Neural progenitor cell (in vitro differentiated cells): ENCODE results near the gene ZCWPW1. TPM values are rescaled to one million over a fixed set of nuclear protein-coding genes. Genes with fewer than 3 reads are reported as not detected.

Source experiments
- DNase-seq: peaks from one replicate; pipeline ENCODE4 v3.0.0-alpha.2; 2016; ENCODE audit warnings: low spot score
- H2AFZ ChIP-seq: fragments of 200-600 bp; sonication (generic); replicated peaks from 2 replicates; pipeline ENCODE4 v1.6.1; 2016; ENCODE audit warnings: antibody characterized with exemption
- H3F3A ChIP-seq: fragments of 200-600 bp; sonication (generic); 2 replicates; pipeline ENCODE4 v1.6.1; 2016; ENCODE audit warnings: antibody characterized with exemption, low read depth
- H3K27ac ChIP-seq: fragments of 200-600 bp; sonication (generic); 2 replicates; pipeline ENCODE4 v1.5.1; 2016; ENCODE audit warnings: mild to moderate bottlenecking
- H3K27me3 ChIP-seq: fragments of 200-600 bp; sonication (generic); 2 replicates; pipeline ENCODE4 v1.6.1; 2016; ENCODE audit warnings: mild to moderate bottlenecking, moderate library complexity
- H3K36me3 ChIP-seq: fragments of 200-600 bp; sonication (generic); 2 replicates; pipeline ENCODE4 v1.5.1; 2016
- H3K4me1 ChIP-seq: fragments of 200-600 bp; sonication (generic); 2 replicates; pipeline ENCODE4 v1.6.1; 2016; ENCODE audit warnings: mixed run types
- H3K4me2 ChIP-seq: fragments of 200-600 bp; sonication (generic); 2 replicates; pipeline ENCODE4 v1.6.1; 2016
- H3K4me3 ChIP-seq: fragments of 200-600 bp; sonication (generic); 2 replicates; pipeline ENCODE4 v1.5.1; 2016
- H3K79me2 ChIP-seq: fragments of 200-600 bp; sonication (generic); 2 replicates; pipeline ENCODE4 v1.6.1; 2016; ENCODE audit warnings: low read depth
- H3K9ac ChIP-seq: fragments of 200-600 bp; sonication (generic); 2 replicates; pipeline ENCODE4 v1.6.1; 2016
- H3K9me3 ChIP-seq: fragments of 200-600 bp; sonication (generic); 2 replicates; pipeline ENCODE4 v1.5.1; 2016; ENCODE audit warnings: low read depth
- H4K20me1 ChIP-seq: fragments of 200-600 bp; sonication (generic); 2 replicates; pipeline ENCODE4 v1.6.1; 2016; ENCODE audit warnings: low read depth
- H3K27ac Mint-ChIP-seq: 3 replicates; pipeline ENCODE4 v1.8.0; 2021; ENCODE audit warnings: mixed read lengths
- H3K27me3 Mint-ChIP-seq: 2 replicates; pipeline ENCODE4 v1.8.0; 2022; ENCODE audit warnings: low read depth, mild to moderate bottlenecking, inconsistent platforms, moderate library complexity, mixed read lengths; ENCODE audit not compliant: insufficient read depth
- H3K36me3 Mint-ChIP-seq: 3 replicates; pipeline ENCODE4 v1.8.0; 2021; ENCODE audit warnings: mixed read lengths
- H3K4me1 Mint-ChIP-seq: 3 replicates; pipeline ENCODE4 v1.8.0; 2021; ENCODE audit warnings: mixed read lengths
- H3K4me3 Mint-ChIP-seq: 3 replicates; pipeline ENCODE4 v1.8.0; 2021; ENCODE audit warnings: mild to moderate bottlenecking, moderate library complexity, mixed read lengths
- H3K9me3 Mint-ChIP-seq: 3 replicates; pipeline ENCODE4 v1.8.0; 2020; ENCODE audit warnings: mixed read lengths
- EZH2 ChIP-seq: fragments of 200-600 bp; sonication (generic); IDR thresholded peaks from 2 replicates; pipeline ENCODE4 v1.6.1; 2017; ENCODE audit warnings: antibody characterized with exemption, mild to moderate bottlenecking, moderate library complexity
- EZH2phosphoT487 ChIP-seq: fragments of 200-600 bp; sonication (generic); IDR thresholded peaks from 2 replicates; pipeline ENCODE4 v1.6.1; 2017; ENCODE audit warnings: antibody characterized with exemption
- total RNA-seq: library from RNA; depleted of rRNA; stranded (reverse); fragments of >200 nt; gene quantifications from 2 replicates; pipeline ENCODE4 v1.2.3, GENCODE V29; 2015; ENCODE audit warnings: low replicate concordance
- TF ChIP-seq, protein P1 (sequence below): fragments of 200-600 bp; sonication (generic); IDR thresholded peaks from 2 replicates; pipeline ENCODE4 v1.5.1; 2017; ENCODE audit warnings: antibody characterized with exemption, mild to moderate bottlenecking

The ZCWPW1 gene
- total RNA-seq, 1 donor from 2014 or later, result 1.4 TPM

DNA sequence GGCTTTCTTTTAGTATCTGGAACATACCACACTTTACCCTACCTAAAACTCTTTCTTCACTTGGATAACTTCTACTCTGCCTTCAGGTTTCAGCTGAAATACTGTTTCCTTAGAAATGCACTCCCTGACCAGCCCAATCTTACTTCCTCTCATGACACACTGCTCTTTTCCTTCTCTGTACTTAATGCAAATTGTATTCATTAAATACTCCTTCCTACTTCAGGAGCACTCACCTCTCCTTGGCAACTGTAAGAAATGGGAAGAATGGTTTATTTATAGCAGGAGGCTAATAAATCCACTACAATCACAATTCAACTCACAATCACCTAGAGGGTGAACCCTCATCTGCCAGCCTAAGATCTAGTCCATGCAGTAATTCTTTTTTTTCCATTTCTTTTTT, 15.2 kb downstream of the ZCWPW1 start:
- peaks cover 3% of the 10 kb centered on the region for H3F3A ChIP-seq
- H3K36me3 Mint-ChIP-seq, result no peaks in the 10 kb centered on the region
- no peak overlapping the region for H3K4me3 Mint-ChIP-seq
- H3K36me3 ChIP-seq, result no peaks in the 10 kb centered on the region
- TF ChIP-seq EZH2, result no peak
- TF ChIP-seq, protein P1, sequence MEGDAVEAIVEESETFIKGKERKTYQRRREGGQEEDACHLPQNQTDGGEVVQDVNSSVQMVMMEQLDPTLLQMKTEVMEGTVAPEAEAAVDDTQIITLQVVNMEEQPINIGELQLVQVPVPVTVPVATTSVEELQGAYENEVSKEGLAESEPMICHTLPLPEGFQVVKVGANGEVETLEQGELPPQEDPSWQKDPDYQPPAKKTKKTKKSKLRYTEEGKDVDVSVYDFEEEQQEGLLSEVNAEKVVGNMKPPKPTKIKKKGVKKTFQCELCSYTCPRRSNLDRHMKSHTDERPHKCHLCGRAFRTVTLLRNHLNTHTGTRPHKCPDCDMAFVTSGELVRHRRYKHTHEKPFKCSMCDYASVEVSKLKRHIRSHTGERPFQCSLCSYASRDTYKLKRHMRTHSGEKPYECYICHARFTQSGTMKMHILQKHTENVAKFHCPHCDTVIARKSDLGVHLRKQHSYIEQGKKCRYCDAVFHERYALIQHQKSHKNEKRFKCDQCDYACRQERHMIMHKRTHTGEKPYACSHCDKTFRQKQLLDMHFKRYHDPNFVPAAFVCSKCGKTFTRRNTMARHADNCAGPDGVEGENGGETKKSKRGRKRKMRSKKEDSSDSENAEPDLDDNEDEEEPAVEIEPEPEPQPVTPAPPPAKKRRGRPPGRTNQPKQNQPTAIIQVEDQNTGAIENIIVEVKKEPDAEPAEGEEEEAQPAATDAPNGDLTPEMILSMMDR, result no peak
- no peaks in the 10 kb centered on the region for H3K79me2 ChIP-seq
- H3K27me3 ChIP-seq, result peaks cover 24% of the 10 kb centered on the region
- no peaks in the 10 kb centered on the region for H3K9me3 Mint-ChIP-seq
- no peaks in the 10 kb centered on the region for H3K27me3 Mint-ChIP-seq
- no peaks in the 10 kb centered on the region for H3K4me1 ChIP-seq
- no peaks in the 10 kb centered on the region for H4K20me1 ChIP-seq
- no peaks in the 10 kb centered on the region for H3K9me3 ChIP-seq
- H3K4me3 ChIP-seq, result no peak overlapping the region
- peaks cover 3% of the 10 kb centered on the region for H3K4me1 Mint-ChIP-seq
- H2AFZ ChIP-seq, result no peak overlapping the region
- no peak overlapping the region for H3K27ac Mint-ChIP-seq
- no peak overlapping the region for H3K9ac ChIP-seq
- no peak overlapping the region for H3K4me2 ChIP-seq
- no peak overlapping the region for H3K27ac ChIP-seq
- DNase-seq, result no peak

DNA sequence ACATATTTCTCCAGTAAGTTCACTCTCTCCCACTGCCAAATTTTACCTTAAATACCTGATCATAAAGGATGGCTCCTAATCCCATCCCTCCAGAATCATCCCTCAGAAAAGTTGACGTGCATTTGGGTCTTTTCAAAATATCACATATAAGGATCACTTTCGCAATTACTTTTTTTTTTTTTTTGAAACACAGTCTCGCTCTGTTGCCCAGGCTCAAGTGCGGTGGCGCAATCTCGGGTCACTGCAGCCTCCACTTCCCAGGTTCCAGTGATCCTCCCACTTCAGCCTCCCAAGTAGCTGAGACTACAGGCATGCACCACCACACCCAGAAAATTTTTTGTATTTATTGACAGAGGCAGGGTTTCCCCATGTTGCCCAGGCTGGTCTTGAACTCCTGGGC, 17.4 kb downstream of the ZCWPW1 start:
- no peak overlapping the region for H3K27ac Mint-ChIP-seq
- no peak overlapping the region for H3K4me2 ChIP-seq
- H3K36me3 Mint-ChIP-seq, result no peaks in the 10 kb centered on the region
- no peak overlapping the region for H3K9ac ChIP-seq
- H3K79me2 ChIP-seq, result no peaks in the 10 kb centered on the region
- no peak overlapping the region for H3K4me3 Mint-ChIP-seq
- H3F3A ChIP-seq, result peaks cover 3% of the 10 kb centered on the region
- H3K27ac ChIP-seq, result no peak overlapping the region
- H3K27me3 ChIP-seq, result peaks cover 24% of the 10 kb centered on the region
- DNase-seq, result no peak
- H3K27me3 Mint-ChIP-seq, result no peaks in the 10 kb centered on the region
- no peak overlapping the region for H2AFZ ChIP-seq
- TF ChIP-seq, protein P1, result no peak
- H3K9me3 ChIP-seq, result no peaks in the 10 kb centered on the region
- H3K4me3 ChIP-seq, result no peak overlapping the region
- peaks cover 13% of the 10 kb centered on the region for H3K4me1 Mint-ChIP-seq
- no peaks in the 10 kb centered on the region for H3K9me3 Mint-ChIP-seq
- no peaks in the 10 kb centered on the region for H3K36me3 ChIP-seq
- no peaks in the 10 kb centered on the region for H3K4me1 ChIP-seq
- no peaks in the 10 kb centered on the region for H4K20me1 ChIP-seq

DNA sequence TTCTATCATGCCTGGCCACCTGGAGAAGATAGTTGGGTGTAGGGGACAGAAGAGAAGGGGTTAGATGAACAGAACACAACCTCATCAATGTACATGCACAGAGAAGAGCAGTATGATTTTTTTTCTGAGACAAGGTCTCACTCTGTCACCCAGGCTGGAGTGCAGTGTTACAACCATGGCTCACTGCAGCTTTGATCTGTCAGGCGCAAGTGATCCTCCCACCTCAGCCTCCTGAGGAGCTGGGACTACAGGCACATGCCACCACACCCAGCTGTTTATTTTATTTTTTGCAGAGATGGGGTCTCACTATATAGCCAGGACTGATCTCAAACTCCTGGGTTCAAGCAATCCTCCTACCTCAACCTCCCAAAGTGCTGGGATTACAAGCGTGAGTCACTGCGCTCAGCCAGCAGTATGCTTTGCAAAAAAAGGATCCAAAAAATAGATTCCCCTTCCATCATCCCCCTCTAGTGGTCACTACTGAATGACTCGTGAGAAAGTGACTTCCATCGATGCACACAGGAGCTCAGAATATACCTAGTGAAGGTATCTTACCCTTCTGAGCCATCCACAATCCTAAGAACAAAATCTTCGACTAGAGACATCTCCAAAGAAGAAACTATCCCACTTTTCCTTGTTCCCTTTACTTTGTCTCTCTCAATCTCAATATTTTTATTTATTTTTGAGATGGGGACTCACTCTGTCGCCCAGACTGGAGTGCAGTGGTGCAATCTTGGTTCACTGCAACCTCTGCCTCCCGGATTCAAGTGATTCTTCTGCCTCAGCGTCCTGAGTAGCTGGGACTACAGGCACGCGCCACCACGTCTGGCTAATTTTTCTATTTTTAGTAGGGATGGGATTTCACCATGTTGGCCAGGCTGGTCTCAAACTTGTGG, 21.0 kb downstream of the ZCWPW1 start:
- Histone ChIP-seq H3K27me3 (peaks cover 24% of the 10 kb centered on the region), H2AFZ (no peak overlapping the region), H3K9me3 (no peaks in the 10 kb centered on the region), H3K27ac (no peak overlapping the region), H3K36me3 (no peaks in the 10 kb centered on the region), H3K9ac (no peak overlapping the region), H3K79me2 (no peaks in the 10 kb centered on the region), H3F3A (no peaks in the 10 kb centered on the region), H3K4me1 (no peaks in the 10 kb centered on the region), H4K20me1 (no peaks in the 10 kb centered on the region), H3K4me2 (no peak overlapping the region), H3K4me3 (no peak overlapping the region)
- Mint-ChIP-seq H3K36me3 (no peaks in the 10 kb centered on the region), H3K9me3 (no peaks in the 10 kb centered on the region), H3K4me1 (peaks cover 10% of the 10 kb centered on the region), H3K27me3 (peaks cover 3% of the 10 kb centered on the region), H3K27ac (peak overlapping the region; percentile 2), H3K4me3 (no peak overlapping the region)
- TF ChIP-seq, protein P1, result peak; percentile 75
- no peak for TF ChIP-seq EZH2phosphoT487
- TF ChIP-seq EZH2, result no peak
- peak; percentile 73 for DNase-seq
